Suprapubic skin (tissue), 3 donors: ENCODE measurements around the gene WFIKKN1.

Source experiments
- POLR2A ChIP-seq, 2 donors: fragments of 450-650 bp; IDR thresholded peaks; one replicate each; pipeline ENCODE4 v1.6.1; 2017; ENCODE audit warnings: antibody characterized with exemption in 2 of 2, mild to moderate bottlenecking in 2 of 2, moderate library complexity in 2 of 2
- TF ChIP-seq, protein P1 (sequence below), 2 donors: fragments of 200-600 bp in 1 of 2; fragments of 450-650 bp in 1 of 2; sonication (generic) in 1 of 2; IDR thresholded peaks; one replicate each; pipeline ENCODE4 v1.5.1; 2016 to 2019; ENCODE audit warnings: antibody characterized with exemption in 2 of 2, mild to moderate bottlenecking in 1 of 2, moderate library complexity in 1 of 2

DNA sequence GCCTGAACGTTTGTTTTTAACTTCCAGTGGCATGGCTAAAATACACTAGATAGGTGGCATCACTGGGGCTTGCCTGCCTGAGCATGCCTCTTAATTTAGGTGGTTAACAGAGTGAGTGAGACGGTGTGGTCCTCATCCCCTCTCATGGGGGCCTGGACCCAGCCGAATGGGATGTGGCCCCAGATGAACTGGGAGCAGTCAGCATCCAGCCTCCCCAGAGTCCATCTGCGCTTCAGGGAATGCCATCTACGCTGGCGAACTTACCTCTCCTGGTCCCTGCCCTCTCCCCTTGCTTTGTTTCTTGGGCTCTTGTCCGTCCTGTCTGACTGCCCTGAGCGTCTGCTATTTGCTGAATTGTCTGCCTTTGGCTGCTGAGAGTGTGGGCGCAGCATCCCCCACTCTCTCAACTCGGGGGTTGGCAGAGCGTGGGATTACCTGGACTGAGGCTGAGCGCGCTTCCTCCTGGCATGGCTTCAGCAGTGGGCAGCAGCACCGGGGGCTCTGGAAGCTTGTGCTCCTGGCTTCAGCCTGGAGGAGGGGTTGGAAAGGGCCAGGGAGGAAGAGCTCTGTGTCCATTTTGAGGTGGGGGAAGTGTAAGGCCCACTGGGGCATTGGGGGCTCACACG lies 38.8 kb upstream of the WFIKKN1 start:
- TF ChIP-seq, protein P1, sequence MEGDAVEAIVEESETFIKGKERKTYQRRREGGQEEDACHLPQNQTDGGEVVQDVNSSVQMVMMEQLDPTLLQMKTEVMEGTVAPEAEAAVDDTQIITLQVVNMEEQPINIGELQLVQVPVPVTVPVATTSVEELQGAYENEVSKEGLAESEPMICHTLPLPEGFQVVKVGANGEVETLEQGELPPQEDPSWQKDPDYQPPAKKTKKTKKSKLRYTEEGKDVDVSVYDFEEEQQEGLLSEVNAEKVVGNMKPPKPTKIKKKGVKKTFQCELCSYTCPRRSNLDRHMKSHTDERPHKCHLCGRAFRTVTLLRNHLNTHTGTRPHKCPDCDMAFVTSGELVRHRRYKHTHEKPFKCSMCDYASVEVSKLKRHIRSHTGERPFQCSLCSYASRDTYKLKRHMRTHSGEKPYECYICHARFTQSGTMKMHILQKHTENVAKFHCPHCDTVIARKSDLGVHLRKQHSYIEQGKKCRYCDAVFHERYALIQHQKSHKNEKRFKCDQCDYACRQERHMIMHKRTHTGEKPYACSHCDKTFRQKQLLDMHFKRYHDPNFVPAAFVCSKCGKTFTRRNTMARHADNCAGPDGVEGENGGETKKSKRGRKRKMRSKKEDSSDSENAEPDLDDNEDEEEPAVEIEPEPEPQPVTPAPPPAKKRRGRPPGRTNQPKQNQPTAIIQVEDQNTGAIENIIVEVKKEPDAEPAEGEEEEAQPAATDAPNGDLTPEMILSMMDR (IDR thresholded peaks at IDR 0.05): no peak
- no peak for TF ChIP-seq POLR2A (IDR thresholded peaks at IDR 0.05)
